NOMO-1 (cell line): ENCODE results near the gene TH.

Experiments used
- DNase-seq, 2 experiments: peaks; one replicate each; lab custom pipeline; 2025; ENCODE audit not compliant: unreplicated experiment in 2 of 2; lab: John Stamatoyannopoulos, UW

TH gene

DNA sequence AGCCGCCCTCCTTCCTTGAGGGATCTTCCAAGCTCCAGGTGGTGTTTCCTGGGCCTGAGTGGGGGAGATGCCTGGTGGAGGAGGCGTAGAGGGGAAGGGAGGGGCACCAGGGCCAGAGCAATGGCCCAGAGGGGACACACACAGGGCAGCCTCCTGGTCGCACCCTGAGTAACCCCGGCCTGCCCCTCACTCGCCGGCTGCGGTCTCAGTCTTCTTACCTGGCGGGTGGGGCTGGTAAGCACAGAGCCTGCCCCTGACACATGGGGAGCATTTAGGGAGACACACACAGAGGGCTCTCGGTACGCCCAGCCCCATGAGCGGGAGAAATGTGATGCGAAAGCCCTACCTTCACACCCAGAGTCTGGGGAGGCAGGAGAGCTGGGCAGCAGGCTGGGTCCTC lies 56.3 kb downstream of the TH start:
- no peak for DNase-seq

- DNase-seq, result no peak
These were observed 57.0 kb downstream of the TH start for GRCh38 chr11:2114430-2115241.
